Measurements from ENCODE around the gene CYBB. TPM values are rescaled to one million over a fixed set of nuclear protein-coding genes. Genes with fewer than 3 reads are reported as not detected.

The CYBB gene
- total and polyA plus RNA-seq, 3 donors from 2014 or later: 1.3 to 15.7 (median 4.2) TPM

DNA sequence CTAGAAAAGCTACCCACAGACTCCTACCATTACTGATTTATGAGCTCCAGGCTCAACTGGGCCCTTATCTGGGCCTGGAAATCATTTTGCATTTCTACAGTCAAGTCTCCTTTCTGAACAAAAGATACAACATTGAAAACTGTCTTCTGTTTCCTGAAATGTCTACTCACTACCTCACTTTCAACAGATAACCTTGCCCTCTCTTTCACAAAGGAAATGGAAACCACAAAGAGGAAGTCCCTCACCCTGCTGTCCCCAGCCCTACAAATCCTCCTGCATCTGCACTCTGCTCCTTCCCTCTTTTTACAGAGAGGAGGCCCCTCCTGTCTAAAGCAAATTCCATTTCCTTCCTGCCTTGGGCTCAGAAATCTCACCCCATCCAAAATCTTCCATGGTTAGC is 24.8 kb upstream of the CYBB start:
- Histone ChIP-seq H3K36me3 (ENCODE audit: low read depth, missing control alignments) (no peaks in the 10 kb centered on the region), H3K4me3 (no peak overlapping the region), H3K9me3 (no peaks in the 10 kb centered on the region), H3K4me1 (no peaks in the 10 kb centered on the region), H3K27ac (no peak overlapping the region), H3K27me3 (no peaks in the 10 kb centered on the region)
- DNase-seq: no peak
- TF ChIP-seq POLR2A (IDR thresholded peaks at IDR 0.05): no peak
- TF ChIP-seq, protein P1, sequence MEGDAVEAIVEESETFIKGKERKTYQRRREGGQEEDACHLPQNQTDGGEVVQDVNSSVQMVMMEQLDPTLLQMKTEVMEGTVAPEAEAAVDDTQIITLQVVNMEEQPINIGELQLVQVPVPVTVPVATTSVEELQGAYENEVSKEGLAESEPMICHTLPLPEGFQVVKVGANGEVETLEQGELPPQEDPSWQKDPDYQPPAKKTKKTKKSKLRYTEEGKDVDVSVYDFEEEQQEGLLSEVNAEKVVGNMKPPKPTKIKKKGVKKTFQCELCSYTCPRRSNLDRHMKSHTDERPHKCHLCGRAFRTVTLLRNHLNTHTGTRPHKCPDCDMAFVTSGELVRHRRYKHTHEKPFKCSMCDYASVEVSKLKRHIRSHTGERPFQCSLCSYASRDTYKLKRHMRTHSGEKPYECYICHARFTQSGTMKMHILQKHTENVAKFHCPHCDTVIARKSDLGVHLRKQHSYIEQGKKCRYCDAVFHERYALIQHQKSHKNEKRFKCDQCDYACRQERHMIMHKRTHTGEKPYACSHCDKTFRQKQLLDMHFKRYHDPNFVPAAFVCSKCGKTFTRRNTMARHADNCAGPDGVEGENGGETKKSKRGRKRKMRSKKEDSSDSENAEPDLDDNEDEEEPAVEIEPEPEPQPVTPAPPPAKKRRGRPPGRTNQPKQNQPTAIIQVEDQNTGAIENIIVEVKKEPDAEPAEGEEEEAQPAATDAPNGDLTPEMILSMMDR (IDR thresholded peaks at IDR 0.05): no peak
- intact Hi-C loops (cut with DNase I; ENCODE audit: low total_unique reads): no loop called here

DNA sequence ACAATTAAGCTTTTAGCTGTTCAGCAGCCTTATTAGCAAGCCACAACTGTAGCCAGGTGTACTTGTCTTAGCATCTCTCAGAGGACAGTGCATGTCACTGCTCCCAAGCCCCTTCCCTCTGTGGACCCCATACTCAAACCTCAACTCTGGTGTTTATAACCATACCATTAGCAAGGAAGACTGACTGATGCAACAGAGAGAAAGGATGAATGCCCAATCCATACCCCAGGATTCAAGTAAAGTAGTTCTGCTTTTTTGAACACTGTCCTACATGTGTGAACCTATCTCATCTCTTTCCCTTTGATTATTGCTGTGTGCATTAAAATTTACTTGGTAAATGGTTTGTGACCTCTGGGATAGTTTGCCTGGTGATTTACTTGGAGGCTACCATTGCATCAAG is 22.8 kb upstream of the CYBB start:
- no peaks in the 10 kb centered on the region for H3K9me3 ChIP-seq
- H3K27ac ChIP-seq: no peak overlapping the region
- H3K4me3 ChIP-seq: no peak overlapping the region
- no peaks in the 10 kb centered on the region for H3K4me1 ChIP-seq
- no peak for DNase-seq
- H3K27me3 ChIP-seq: no peaks in the 10 kb centered on the region
- no peak for TF ChIP-seq POLR2A (IDR thresholded peaks at IDR 0.05)
- TF ChIP-seq, protein P1 (IDR thresholded peaks at IDR 0.05): no peak
- H3K36me3 ChIP-seq (ENCODE audit: low read depth, missing control alignments): no peaks in the 10 kb centered on the region
- intact Hi-C loops (cut with DNase I; ENCODE audit: low total_unique reads): no loop called here

DNA sequence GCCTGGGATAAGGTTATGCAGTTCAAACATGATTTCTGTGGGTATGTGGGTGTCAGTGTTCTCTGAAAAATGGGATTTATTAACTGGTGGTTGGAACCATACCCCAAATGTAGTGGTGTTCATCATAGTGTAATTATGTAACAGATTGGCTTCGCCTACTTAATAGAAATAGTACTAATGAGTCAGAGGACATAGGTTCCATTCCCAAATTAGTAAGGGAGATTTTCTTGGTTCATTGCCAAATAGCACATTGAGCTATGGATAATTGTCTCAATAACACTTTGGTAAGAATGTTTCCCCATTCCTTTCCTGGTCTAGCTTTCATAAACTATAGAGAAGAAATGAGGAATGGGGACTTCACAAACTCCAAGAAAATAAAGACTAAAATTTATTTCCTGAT is 20.5 kb upstream of the CYBB start:
- Histone ChIP-seq H3K27ac (no peak overlapping the region), H3K27me3 (no peaks in the 10 kb centered on the region), H3K9me3 (no peaks in the 10 kb centered on the region), H3K4me1 (no peaks in the 10 kb centered on the region), H3K4me3 (no peak overlapping the region), H3K36me3 (ENCODE audit: low read depth, missing control alignments) (no peaks in the 10 kb centered on the region)
- intact Hi-C loops (cut with DNase I; ENCODE audit: low total_unique reads): no loop called here
- WGBS, 2 donors: 85 to 90% methylated on average over 1 of the region's 1 CpG
- DNase-seq: no peak
- TF ChIP-seq, protein P1 (IDR thresholded peaks at IDR 0.05): no peak
- TF ChIP-seq POLR2A (IDR thresholded peaks at IDR 0.05): no peak

DNA sequence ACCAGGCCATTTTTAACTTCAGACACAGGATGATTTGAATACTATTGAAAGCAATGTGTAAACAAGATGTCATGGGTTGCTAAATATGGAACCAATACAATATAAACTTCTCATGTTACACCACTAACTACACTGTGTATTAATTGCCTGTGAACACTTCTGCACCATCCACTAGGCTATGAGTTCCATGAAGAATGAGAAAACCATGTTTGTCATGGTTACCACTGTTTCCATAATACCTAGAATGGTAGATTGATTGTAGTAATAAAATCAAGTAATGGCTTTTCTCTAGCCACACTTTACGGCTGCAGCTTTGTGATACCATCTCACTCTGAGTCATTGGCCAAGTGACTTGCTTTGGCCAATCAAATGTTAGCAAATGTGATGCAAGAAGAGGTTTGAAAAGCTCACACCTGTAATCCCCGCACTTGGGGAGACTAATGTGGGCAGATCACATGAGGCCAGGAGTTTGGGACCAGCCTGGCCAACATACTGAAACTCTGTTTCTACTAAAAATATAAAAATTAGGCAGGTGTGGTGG is 19.9 kb upstream of the CYBB start:
- Histone ChIP-seq H3K27me3 (no peaks in the 10 kb centered on the region), H3K4me1 (no peaks in the 10 kb centered on the region), H3K9me3 (no peaks in the 10 kb centered on the region), H3K27ac (no peak overlapping the region), H3K36me3 (ENCODE audit: low read depth, missing control alignments) (no peaks in the 10 kb centered on the region), H3K4me3 (no peak overlapping the region)
- intact Hi-C loops (cut with DNase I; ENCODE audit: low total_unique reads): no loop called here
- no peak for DNase-seq
- WGBS, 2 donors: 88 to 92% methylated on average over 2 of the region's 2 CpGs
- TF ChIP-seq, protein P1 (IDR thresholded peaks at IDR 0.05): no peak
- TF ChIP-seq POLR2A (IDR thresholded peaks at IDR 0.05): no peak

DNA sequence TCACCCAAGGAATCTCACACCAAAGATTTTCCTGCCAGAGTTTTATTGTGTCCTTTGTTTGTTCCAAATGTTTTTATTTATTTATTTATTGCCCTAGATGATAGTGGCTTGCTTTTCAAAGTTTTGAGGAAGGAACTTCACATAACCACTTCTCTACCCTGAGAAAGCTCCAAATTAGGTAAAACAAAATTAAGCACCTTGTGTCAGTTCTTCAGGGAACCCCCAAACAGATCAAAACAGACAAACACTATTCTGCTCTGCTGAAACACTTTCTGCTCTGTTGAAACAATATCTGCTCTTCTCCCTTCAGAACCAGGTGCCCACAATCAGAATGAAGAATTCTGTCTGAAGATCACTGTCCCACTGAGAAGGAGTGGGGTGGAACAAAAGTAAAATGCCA is 16.5 kb upstream of the CYBB start:
- Histone ChIP-seq H3K9me3 (no peaks in the 10 kb centered on the region), H3K4me1 (no peaks in the 10 kb centered on the region), H3K36me3 (ENCODE audit: low read depth, missing control alignments) (no peaks in the 10 kb centered on the region), H3K4me3 (no peak overlapping the region), H3K27ac (no peak overlapping the region), H3K27me3 (no peaks in the 10 kb centered on the region)
- TF ChIP-seq POLR2A (IDR thresholded peaks at IDR 0.05): no peak
- TF ChIP-seq, protein P1 (IDR thresholded peaks at IDR 0.05): no peak
- intact Hi-C loops (cut with DNase I; ENCODE audit: low total_unique reads): no loop called here
- no peak for DNase-seq

All from testis (tissue), 3 donors.